HFF-Myc (cell line): ENCODE measurements around the gene NEK2.
"Not testable (repeated sequence)": the region's sequence is repeated elsewhere in the genome, so short reads cannot be mapped to it uniquely, and the experiment has no call there.

Experiments
- DNase-seq: peaks from one replicate; pipeline ENCODE4 v3.0.0-alpha.2; 2011; ENCODE audit warnings: low read depth; ENCODE audit errors: extremely low read depth
- H3K4me3 ChIP-seq: replicated peaks from 2 replicates; pipeline ENCODE4 v1.5.1; 2011; ENCODE audit warnings: low read depth, mild to moderate bottlenecking, control low read depth, low read length
- TF ChIP-seq, protein P1 (sequence below): IDR thresholded peaks from 2 replicates; pipeline ENCODE4 v1.5.1; 2012; ENCODE audit warnings: mild to moderate bottlenecking, low read depth, low read length, control low read depth; ENCODE audit errors: missing control alignments

NEK2 gene

DNA sequence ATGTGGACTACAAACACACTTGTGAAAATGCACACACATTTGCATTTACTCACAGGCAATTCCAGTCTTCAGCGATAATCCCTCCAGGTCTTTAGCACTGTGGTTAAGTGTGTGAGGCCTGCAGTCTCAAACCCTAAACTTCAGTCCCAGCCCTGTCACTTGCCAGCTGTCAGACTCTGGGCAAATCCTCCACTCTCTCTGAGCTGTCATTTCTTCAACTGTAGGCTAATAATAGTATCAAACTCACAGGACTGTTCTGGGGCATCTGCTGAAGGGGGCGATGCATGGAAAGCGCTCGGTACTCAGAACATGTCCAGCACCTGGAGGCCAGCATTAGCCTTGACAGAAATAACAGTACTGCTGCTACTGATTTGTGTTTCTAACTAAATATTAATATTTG, 48.2 kb downstream of the NEK2 start:
- no peak for DNase-seq
- no peak overlapping the region for H3K4me3 ChIP-seq
- TF ChIP-seq, protein P1, sequence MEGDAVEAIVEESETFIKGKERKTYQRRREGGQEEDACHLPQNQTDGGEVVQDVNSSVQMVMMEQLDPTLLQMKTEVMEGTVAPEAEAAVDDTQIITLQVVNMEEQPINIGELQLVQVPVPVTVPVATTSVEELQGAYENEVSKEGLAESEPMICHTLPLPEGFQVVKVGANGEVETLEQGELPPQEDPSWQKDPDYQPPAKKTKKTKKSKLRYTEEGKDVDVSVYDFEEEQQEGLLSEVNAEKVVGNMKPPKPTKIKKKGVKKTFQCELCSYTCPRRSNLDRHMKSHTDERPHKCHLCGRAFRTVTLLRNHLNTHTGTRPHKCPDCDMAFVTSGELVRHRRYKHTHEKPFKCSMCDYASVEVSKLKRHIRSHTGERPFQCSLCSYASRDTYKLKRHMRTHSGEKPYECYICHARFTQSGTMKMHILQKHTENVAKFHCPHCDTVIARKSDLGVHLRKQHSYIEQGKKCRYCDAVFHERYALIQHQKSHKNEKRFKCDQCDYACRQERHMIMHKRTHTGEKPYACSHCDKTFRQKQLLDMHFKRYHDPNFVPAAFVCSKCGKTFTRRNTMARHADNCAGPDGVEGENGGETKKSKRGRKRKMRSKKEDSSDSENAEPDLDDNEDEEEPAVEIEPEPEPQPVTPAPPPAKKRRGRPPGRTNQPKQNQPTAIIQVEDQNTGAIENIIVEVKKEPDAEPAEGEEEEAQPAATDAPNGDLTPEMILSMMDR = no peak

DNA sequence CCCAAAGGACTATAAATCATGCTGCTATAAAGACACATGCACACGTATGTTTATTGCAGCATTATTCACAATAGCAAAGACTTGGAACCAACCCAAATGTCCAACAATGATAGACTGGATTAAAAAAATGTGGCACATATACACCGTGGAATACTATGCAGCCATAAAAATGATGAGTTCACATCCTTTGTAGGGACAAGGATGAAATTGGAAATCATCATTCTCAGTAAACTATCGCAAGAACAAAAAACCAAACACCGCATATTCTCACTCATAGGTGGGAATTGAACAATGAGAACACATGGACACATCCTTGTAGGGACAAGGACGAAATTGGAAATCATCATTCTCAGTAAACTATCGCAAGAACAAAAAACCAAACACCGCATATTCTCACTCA, 49.6 kb downstream of the NEK2 start:
- not testable (repeated sequence) for DNase-seq, H3K4me3 ChIP-seq

DNA sequence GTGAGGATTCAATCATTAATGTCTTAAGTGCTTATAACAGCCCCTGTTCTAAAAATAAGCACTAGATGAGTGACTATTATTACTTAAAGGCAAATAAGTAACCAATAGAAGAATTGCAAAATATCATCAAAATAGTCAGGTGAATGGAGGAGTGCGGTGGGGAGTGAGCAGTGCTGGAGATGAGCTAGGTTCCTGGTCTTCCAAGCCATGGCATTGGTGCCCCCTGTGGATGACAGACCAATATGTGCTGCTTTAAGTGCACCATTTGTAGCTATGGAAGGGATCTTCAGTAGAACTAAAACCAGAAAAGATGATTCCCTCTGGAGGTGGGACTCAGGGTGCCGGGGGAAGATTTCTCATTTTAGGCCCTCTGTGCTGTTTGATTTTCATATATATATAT, 50.4 kb downstream of the NEK2 start:
- no peak overlapping the region for H3K4me3 ChIP-seq
- TF ChIP-seq, protein P1 = peak; percentile 48
- DNase-seq = peak; percentile 24

DNA sequence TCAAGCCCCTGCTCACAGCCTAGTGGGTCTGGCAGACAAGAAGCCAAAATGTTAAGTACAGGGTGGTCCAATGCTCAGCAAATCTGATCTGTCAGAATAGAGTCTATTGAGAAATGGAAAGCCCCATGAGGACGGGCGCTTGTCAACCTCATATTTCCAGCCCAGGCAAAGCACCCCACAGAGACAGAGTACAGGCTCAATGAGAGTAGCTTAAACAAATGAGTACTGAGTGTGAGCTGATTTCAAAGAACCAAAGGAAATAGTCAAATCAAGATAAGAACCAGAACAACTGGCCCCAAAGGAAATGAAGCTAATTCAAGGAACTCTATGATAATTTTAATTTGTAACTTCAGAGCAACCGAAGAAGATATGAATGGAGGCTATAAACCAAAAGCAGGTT, 51.9 kb downstream of the NEK2 start:
- no peak for DNase-seq
- no peak overlapping the region for H3K4me3 ChIP-seq
- TF ChIP-seq, protein P1 = no peak

DNA sequence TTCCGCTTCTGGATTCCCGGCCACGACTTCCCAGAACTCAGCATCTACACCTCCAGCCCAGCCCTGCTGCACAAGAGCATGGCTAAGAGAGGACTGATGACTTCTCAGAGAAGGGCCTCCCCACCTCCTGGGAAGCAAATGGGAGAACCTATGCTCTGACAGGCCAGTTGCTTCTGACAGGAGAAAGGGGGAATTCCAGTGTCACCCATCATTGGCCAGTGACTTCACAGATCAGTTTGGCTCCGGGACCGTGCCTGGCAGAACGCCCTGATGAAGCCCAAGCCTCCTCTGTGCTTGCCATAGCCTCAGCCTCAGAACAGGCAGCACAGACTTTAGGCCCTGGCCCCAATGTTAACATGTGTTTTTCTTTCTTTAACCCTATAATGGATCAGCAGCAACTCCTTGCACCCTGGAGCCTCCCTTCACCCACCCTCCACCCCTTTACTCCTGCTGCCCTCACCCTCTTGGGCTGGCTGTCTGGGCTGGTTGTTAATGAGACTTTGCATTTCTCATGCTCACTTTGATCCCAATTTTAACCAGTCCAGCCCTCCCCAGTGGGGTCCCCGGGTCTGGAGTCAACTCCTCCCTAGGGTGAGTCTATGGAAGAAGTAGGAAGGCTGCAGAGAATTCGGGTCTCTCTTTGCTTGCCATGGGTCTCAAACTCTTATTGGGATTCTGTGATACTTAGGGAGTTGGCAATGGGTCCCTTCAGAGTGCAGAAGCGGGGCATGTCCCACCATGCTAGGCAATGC, 53.8 kb downstream of the NEK2 start:
- no peak overlapping the region for H3K4me3 ChIP-seq
- DNase-seq = no peak
- TF ChIP-seq, protein P1 = no peak

DNA sequence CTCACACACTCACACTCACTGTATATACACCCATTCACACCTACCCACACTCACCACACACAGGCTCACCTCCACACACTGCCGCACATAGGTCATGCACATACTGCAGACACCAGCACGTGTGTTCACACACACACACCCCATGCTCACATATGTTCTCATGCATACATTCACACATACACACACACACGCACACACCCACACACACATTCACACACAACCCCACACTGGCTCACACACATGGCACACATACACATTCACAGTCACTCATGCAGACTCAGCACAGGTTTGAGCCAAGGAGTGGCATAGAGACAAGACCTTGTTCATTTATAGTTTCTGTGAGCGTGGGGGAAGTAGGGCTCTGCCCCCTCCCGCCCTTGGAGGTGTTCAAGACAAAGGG, 55.3 kb downstream of the NEK2 start:
- DNase-seq = no peak
- H3K4me3 ChIP-seq = no peak overlapping the region
- TF ChIP-seq, protein P1 = no peak

DNA sequence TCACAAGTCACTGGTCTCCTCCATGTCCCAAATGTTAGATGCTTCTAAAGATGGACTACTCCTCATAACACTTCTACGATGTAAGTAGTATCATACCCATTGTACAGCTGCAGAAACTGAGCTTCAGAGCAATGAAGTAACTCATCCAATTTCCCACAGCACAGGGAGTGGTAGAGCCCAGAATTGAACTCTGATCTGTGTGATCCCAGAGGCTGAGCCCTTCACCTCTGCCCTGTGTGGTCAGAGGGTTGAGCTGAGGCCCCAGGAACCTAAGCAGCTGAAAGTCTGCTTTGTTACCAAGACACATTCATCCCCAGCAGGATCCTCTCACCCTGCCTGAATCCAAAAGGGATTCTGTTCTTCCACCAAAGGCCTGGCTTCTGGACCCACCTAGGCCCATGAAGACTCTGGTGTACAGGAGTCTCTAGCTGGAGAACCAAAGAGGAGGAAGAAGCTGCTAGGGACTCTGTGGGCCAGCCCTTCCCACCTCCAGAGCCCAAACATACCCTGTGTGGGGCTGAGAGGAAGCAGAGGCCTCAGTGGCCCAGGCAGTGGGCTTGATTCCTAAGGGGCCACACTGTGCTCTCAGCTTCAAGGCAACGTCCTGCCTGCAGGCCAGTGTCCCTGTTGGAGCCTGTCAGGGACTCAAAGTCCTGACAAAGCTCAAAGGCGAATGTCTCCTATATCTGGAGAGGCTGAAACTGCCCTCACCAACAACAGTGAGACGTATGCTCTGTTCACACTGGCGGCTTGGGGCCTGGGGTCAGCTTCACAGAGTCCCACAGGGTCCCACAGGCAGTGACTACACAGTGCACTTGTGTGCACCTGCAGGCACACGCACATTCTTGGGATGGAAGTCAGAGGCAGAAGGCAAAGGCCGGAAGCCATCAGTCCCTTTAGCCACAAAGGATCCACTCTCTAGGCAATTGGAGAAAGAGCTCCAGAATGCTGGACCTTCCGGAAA, 56.1 kb downstream of the NEK2 start:
- no peak for DNase-seq
- TF ChIP-seq, protein P1 = no peak
- no peak overlapping the region for H3K4me3 ChIP-seq
